ENCODE data around the gene RAB7B. TPM values are rescaled to one million over a fixed set of nuclear protein-coding genes. Genes with fewer than 3 reads are reported as not detected.
"Not testable (repeated sequence)": the region's sequence is repeated elsewhere in the genome, so short reads cannot be mapped to it uniquely, and the experiment has no call there.

The RAB7B gene
- total RNA-seq, result 1 to 10 TPM; 4.8 to 5.1 TPM

GRCh38 chr1:206002871-206003801 lies at the start of gene RAB7B:
Gene RAB7B (minus strand): TSS chr1:206003395. CDS start chr1:205994135, 9,260 bp downstream.
- Histone ChIP-seq H3K27ac (peak within 1 kb of the TSS; percentile 73 to 75), H3K36me3 (no peaks in the 10 kb centered on the region), H3K9me3 (no peaks in the 10 kb centered on the region), H3K27me3 (no peaks in the 10 kb centered on the region), H3K4me3 (peak within 1 kb of the TSS; percentile 28 to 40), H3K4me1 (peaks cover 0 to 51% of the 10 kb centered on the region in 2 donors)
- no peak for TF ChIP-seq CTCF (IDR thresholded peaks at IDR 0.05)
- DNase-seq (ENCODE audit: low spot score), result peak; percentile 89

- not testable (repeated sequence) for H3K4me1 ChIP-seq; H3K36me3 ChIP-seq; DNase-seq (ENCODE audit: low spot score); H3K9me3 ChIP-seq; H3K4me3 ChIP-seq; H3K27me3 ChIP-seq; H3K27ac ChIP-seq
These were observed 49.2 kb upstream of the RAB7B start for GRCh38 chr1:206052231-206052865.

GRCh38 chr1:206050655-206051235 lies 47.5 kb upstream of the RAB7B start:
- no peak for TF ChIP-seq CTCF (IDR thresholded peaks at IDR 0.05)
- no peak for DNase-seq (ENCODE audit: low spot score)
- H3K4me3 ChIP-seq, result no peak overlapping the region
- H3K27me3 ChIP-seq, result no peaks in the 10 kb centered on the region
- no peaks in the 10 kb centered on the region for H3K4me1 ChIP-seq
- no peaks in the 10 kb centered on the region for H3K36me3 ChIP-seq
- H3K27ac ChIP-seq, result no peak overlapping the region
- H3K9me3 ChIP-seq, result no peaks in the 10 kb centered on the region

- Histone ChIP-seq H3K4me3 (no peak overlapping the region), H3K4me1 (no peaks in the 10 kb centered on the region), H3K36me3 (no peaks in the 10 kb centered on the region), H3K27me3 (no peaks in the 10 kb centered on the region), H3K27ac (no peak overlapping the region), H3K9me3 (no peaks in the 10 kb centered on the region)
- DNase-seq (ENCODE audit: low spot score), result no peak
- TF ChIP-seq CTCF (IDR thresholded peaks at IDR 0.05), result no peak
These were observed 46.9 kb upstream of the RAB7B start for GRCh38 chr1:206049919-206050600.

- no peak for DNase-seq (ENCODE audit: low spot score)
- no peak overlapping the region for H3K27ac ChIP-seq
- H3K4me1 ChIP-seq, result no peaks in the 10 kb centered on the region
- no peaks in the 10 kb centered on the region for H3K9me3 ChIP-seq
- H3K36me3 ChIP-seq, result no peaks in the 10 kb centered on the region
- H3K4me3 ChIP-seq, result no peak overlapping the region
- TF ChIP-seq CTCF (IDR thresholded peaks at IDR 0.05), result no peak
- no peaks in the 10 kb centered on the region for H3K27me3 ChIP-seq
These were observed 46.1 kb upstream of the RAB7B start for GRCh38 chr1:206049293-206049692.

Measured in right atrium auricular region (tissue), 2 donors.